GM12891 (cell line): ENCODE data around the gene PCBD2.

Experiments used
- POLR2A ChIP-seq: IDR thresholded peaks from 2 replicates; pipeline ENCODE4 v1.6.1; 2011; ENCODE audit warnings: low read depth, low read length, control low read depth
- POLR2AphosphoS5 ChIP-seq: IDR thresholded peaks from 2 replicates; pipeline ENCODE4 v1.6.1; 2011; ENCODE audit warnings: low read depth, low read length, control low read depth
- TAF1 ChIP-seq: IDR thresholded peaks from 2 replicates; pipeline ENCODE4 v1.6.1; 2011; ENCODE audit warnings: low read depth, low read length, control low read depth

DNA sequence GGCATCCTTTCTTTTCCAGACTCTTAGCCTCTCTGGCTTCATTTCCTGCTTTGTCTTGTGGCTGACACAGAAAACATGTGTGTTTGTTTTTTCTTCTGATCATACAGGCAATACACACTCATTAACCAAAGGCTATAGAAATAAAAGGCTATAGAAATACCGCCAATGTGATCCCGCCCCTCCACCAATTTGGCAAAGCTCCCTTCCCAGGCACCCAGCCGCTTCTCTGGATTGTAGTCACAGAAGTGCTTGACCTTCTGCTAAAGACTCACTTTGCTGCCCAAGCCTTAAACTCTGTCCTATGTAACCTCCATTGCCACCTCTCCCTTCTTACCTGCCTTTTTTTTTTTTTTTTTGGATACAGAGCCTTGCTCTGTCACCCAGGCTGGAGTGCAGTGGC lies 25.5 kb upstream of the PCBD2 start:
- TF ChIP-seq POLR2A (no peak), POLR2AphosphoS5 (no peak), TAF1 (no peak)
